ENCODE results near the gene OR1C1.

- no peak for TF ChIP-seq GABPA (IDR thresholded peaks at IDR 0.05; ENCODE audit: low read depth)
- TF ChIP-seq CTCF (IDR thresholded peaks at IDR 0.05; ENCODE audit: insufficient read depth, low read length) = no peak
- TF ChIP-seq REST (IDR thresholded peaks at IDR 0.05; ENCODE audit: insufficient replicate concordance, low read depth) = no peak
- no peak for TF ChIP-seq POLR2AphosphoS5 (IDR thresholded peaks at IDR 0.05; ENCODE audit: low read depth)
- TF ChIP-seq SPI1 (IDR thresholded peaks at IDR 0.05; ENCODE audit: borderline replicate concordance, low read depth) = no peak
Measured at GRCh38 chr1:247738315-247738714, 22.0 kb downstream of the OR1C1 start, which contains the start of gene OR14K1.

Data from HL-60 (cell line).